ENCODE measurements around the gene TEAD4.

Gene TEAD4

DNA sequence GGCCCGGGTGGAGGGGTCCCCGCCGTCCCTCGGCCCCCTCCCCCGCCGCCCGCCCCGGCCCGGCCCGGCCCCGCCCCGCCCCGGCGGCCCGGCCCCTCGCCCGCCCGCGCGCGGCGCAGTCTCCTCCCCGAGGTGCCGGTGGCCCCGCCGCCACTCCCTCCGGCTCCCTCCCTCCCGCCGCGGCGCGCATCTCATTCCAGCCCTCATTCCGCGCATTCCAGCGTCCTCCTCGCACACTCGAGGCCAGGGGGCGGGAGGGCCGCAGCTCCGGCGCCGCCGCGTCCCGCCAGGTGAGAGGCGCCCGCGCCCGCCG is at the start of gene TEAD4:
TEAD4 (plus strand) TSS at position 206 of the 313 bp plus-strand sequence.
- peak; percentile 52 for DNase-seq (ENCODE audit: low read depth)
- TF ChIP-seq, protein P1, sequence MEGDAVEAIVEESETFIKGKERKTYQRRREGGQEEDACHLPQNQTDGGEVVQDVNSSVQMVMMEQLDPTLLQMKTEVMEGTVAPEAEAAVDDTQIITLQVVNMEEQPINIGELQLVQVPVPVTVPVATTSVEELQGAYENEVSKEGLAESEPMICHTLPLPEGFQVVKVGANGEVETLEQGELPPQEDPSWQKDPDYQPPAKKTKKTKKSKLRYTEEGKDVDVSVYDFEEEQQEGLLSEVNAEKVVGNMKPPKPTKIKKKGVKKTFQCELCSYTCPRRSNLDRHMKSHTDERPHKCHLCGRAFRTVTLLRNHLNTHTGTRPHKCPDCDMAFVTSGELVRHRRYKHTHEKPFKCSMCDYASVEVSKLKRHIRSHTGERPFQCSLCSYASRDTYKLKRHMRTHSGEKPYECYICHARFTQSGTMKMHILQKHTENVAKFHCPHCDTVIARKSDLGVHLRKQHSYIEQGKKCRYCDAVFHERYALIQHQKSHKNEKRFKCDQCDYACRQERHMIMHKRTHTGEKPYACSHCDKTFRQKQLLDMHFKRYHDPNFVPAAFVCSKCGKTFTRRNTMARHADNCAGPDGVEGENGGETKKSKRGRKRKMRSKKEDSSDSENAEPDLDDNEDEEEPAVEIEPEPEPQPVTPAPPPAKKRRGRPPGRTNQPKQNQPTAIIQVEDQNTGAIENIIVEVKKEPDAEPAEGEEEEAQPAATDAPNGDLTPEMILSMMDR (conservative IDR thresholded peaks at IDR 0.05; ENCODE audit: control insufficient read depth, insufficient read depth, low read depth, low read length): no peak
- H3K4me3 ChIP-seq (ENCODE audit: control insufficient read depth, low read depth, low read length): peak within 1 kb of the TSS; percentile 64

DNA sequence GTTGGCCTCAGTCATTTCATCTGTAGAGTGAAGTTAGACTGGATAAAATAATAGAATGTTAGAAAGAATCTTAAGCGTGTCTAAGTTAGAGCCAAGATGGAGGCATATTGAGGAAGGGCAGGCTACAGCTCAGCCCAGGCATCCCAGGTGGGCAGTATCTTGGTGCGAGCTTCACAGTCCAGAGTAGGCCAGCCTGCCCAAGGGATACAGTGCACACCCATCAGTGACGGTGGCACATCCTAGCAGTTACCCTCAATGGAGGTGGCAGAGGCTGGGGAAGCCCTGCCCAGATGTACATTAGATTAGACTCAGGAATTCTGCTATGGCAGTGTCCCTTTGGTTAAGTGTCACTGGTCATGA is 47.0 kb upstream of the TEAD4 start:
- no peak for DNase-seq (ENCODE audit: low read depth)
- no peak overlapping the region for H3K4me3 ChIP-seq (ENCODE audit: control insufficient read depth, low read depth, low read length)
- TF ChIP-seq, protein P1 (conservative IDR thresholded peaks at IDR 0.05; ENCODE audit: control insufficient read depth, insufficient read depth, low read depth, low read length): no peak

DNA sequence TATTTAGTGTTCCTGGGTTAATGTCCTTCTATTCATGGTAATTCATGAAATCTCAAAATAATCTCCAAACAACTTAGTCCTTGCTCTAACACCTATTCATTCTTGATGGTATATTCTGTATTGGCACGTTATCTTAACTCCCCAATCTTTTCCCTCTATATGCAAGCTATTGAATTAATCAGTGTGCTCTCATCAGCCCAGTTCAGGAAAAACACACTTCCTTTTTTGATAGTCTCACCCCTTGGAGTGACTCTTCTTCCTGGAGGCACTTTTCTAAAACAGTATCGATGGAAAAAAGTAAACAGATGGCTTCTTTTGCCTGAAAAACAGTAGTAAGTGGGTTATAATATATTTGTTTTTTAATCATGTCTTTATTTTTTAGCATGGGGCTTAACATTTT is 39.9 kb upstream of the TEAD4 start:
- H3K4me3 ChIP-seq (ENCODE audit: control insufficient read depth, low read depth, low read length): no peak overlapping the region
- DNase-seq (ENCODE audit: low read depth): no peak
- TF ChIP-seq, protein P1 (conservative IDR thresholded peaks at IDR 0.05; ENCODE audit: control insufficient read depth, insufficient read depth, low read depth, low read length): no peak

DNA sequence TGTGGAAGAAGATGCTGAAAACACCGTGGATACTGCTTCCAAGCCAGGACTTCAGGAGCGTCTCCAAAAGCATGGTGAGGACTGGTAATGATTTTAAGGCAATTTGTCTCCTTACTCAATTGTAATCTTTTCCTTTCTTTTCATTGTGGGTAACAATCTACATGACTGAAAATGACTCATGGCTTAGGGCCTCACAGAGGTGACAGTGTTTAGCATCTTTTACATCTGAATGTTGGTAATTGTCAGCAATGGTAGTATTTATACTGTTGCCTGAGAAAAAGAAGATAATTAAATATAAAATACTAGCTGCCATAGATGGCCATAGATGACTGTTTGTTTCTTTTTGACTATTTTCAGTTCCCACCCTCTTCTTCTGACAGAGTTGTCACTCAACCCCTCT is 36.9 kb upstream of the TEAD4 start:
- peak; percentile 6 for DNase-seq (ENCODE audit: low read depth)
- TF ChIP-seq, protein P1 (conservative IDR thresholded peaks at IDR 0.05; ENCODE audit: control insufficient read depth, insufficient read depth, low read depth, low read length): no peak
- no peak overlapping the region for H3K4me3 ChIP-seq (ENCODE audit: control insufficient read depth, low read depth, low read length)

DNA sequence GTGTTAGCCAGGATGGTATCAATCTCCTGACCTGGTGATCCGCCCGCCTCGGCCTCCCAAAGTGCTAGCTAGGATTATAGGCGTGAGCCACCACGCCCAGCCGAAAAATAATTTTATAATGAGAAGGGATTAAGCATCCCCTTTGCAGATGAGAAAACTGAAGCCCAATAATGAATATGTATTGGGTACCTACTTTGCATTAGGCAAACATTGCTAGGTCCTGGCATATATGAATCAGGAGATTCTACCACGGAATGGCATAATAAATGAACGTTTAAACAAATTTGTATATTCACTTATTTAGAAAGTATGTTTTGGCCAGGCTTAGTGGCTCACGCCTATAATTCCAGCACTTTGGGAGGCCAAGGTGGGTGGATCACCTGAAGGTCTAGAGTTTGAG is 36.1 kb upstream of the TEAD4 start:
- no peak overlapping the region for H3K4me3 ChIP-seq (ENCODE audit: control insufficient read depth, low read depth, low read length)
- no peak for DNase-seq (ENCODE audit: low read depth)
- TF ChIP-seq, protein P1 (conservative IDR thresholded peaks at IDR 0.05; ENCODE audit: control insufficient read depth, insufficient read depth, low read depth, low read length): no peak

DNA sequence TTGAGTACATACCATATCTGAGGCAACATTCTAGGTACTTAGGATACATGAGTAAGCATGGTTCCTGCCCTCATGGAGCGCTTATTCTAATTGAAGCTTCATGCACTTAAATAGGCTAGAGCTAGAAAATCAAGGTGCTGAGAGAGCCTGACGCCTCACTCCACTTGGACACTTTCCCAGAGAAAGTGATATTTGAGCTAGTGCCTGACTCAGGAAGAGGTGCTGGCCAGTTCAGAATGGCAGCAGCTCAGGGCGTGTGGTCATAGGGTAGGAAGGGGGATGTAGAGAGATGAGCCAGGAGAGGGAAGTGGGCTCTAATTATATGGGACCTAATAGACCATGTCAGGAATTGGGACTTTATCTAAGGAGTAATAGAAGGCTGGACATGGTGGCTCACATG is 35.2 kb upstream of the TEAD4 start:
- DNase-seq (ENCODE audit: low read depth): peak; percentile 72
- TF ChIP-seq, protein P1 (conservative IDR thresholded peaks at IDR 0.05; ENCODE audit: control insufficient read depth, insufficient read depth, low read depth, low read length): no peak
- H3K4me3 ChIP-seq (ENCODE audit: control insufficient read depth, low read depth, low read length): no peak overlapping the region

DNA sequence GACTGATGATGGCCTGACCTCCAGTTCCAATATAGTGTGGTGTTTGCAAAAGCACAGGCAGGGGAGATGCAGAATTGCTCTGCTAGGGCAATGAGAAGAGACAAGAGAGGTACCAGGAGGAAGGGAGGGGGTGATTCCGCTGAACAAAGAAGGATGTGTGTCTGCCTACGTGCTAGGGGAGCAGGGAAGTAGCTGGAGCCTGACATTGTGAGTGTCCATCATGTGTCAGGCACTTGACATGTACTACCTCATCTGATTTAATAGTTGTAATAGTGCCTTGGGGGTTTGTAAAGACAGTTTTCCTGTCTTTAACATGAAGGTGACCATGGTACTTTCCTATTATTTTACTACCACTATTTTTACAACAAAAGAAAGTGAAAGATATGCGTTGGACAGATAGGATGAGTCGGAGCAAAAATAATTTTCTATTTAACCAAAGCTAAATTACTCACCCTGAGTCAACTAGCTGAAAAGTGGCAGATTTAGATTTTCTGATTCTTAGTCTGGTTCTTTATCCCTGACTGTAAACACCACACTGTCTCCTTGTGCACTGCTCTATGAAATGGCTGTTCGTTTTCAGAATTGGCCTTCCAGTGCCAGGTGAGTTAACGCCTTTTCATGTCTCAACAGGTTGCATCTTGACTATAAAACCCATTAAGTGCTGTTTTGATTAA is 33.7 kb upstream of the TEAD4 start:
- peak; percentile 42 for DNase-seq (ENCODE audit: low read depth)
- H3K4me3 ChIP-seq (ENCODE audit: control insufficient read depth, low read depth, low read length): no peak overlapping the region
- TF ChIP-seq, protein P1 (conservative IDR thresholded peaks at IDR 0.05; ENCODE audit: control insufficient read depth, insufficient read depth, low read depth, low read length): no peak
